PFSK-1 (cell line): ENCODE data around the gene ST7.

ENCODE experiments used
- FOXP2 ChIP-seq: optimal IDR thresholded peaks from 2 replicates; pipeline ENCODE3; 2011; ENCODE audit warnings: borderline replicate concordance, control low read depth, inconsistent platforms; ENCODE audit not compliant: insufficient read depth; ENCODE audit errors: extremely low read length, extremely low read depth
- POLR2AphosphoS5 ChIP-seq: IDR thresholded peaks from 2 replicates; pipeline ENCODE4 v1.6.1; 2012; ENCODE audit warnings: low read depth, mild to moderate bottlenecking, control low read depth, low read length, moderate library complexity
- SIN3A ChIP-seq: IDR thresholded peaks from 2 replicates; pipeline ENCODE4 v1.6.1; 2012; ENCODE audit warnings: mild to moderate bottlenecking, low read length, moderate library complexity, borderline replicate concordance; ENCODE audit not compliant: insufficient read depth
- TAF1 ChIP-seq: IDR thresholded peaks from 2 replicates; pipeline ENCODE4 v1.6.1; 2012; ENCODE audit warnings: low read length, control low read depth, borderline replicate concordance; ENCODE audit not compliant: insufficient read depth
- TF ChIP-seq, protein P1 (sequence below), 2 experiments: IDR thresholded peaks; 2 replicates each; pipeline versions ENCODE4 v1.6.1 to v1.8.0; 2011 to 2012; ENCODE audit warnings: low read depth in 2 of 2, low read length in 2 of 2, control low read depth in 1 of 2, inconsistent platforms in 1 of 2, mild to moderate bottlenecking in 1 of 2, moderate library complexity in 1 of 2; ENCODE audit not compliant: insufficient read depth in 1 of 2

ST7 gene

GRCh38 chr7:117211614-117212013 lies 258.3 kb downstream of the ST7 start:
- TF ChIP-seq SIN3A (no peak), FOXP2 (no peak), POLR2AphosphoS5 (no peak), TAF1 (no peak)
- TF ChIP-seq, protein P1, sequence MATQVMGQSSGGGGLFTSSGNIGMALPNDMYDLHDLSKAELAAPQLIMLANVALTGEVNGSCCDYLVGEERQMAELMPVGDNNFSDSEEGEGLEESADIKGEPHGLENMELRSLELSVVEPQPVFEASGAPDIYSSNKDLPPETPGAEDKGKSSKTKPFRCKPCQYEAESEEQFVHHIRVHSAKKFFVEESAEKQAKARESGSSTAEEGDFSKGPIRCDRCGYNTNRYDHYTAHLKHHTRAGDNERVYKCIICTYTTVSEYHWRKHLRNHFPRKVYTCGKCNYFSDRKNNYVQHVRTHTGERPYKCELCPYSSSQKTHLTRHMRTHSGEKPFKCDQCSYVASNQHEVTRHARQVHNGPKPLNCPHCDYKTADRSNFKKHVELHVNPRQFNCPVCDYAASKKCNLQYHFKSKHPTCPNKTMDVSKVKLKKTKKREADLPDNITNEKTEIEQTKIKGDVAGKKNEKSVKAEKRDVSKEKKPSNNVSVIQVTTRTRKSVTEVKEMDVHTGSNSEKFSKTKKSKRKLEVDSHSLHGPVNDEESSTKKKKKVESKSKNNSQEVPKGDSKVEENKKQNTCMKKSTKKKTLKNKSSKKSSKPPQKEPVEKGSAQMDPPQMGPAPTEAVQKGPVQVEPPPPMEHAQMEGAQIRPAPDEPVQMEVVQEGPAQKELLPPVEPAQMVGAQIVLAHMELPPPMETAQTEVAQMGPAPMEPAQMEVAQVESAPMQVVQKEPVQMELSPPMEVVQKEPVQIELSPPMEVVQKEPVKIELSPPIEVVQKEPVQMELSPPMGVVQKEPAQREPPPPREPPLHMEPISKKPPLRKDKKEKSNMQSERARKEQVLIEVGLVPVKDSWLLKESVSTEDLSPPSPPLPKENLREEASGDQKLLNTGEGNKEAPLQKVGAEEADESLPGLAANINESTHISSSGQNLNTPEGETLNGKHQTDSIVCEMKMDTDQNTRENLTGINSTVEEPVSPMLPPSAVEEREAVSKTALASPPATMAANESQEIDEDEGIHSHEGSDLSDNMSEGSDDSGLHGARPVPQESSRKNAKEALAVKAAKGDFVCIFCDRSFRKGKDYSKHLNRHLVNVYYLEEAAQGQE (IDR thresholded peaks at IDR 0.05; ENCODE audit: insufficient read depth in 1 of 2, low read depth in 2 of 2, low read length in 2 of 2): no peak

GRCh38 chr7:117212969-117213877 lies 259.9 kb downstream of the ST7 start:
- TF ChIP-seq FOXP2 (no peak), POLR2AphosphoS5 (no peak), SIN3A (no peak), TAF1 (no peak)
- TF ChIP-seq, protein P1 (IDR thresholded peaks at IDR 0.05; ENCODE audit: insufficient read depth in 1 of 2, low read depth in 2 of 2, low read length in 2 of 2): no peak

DNA sequence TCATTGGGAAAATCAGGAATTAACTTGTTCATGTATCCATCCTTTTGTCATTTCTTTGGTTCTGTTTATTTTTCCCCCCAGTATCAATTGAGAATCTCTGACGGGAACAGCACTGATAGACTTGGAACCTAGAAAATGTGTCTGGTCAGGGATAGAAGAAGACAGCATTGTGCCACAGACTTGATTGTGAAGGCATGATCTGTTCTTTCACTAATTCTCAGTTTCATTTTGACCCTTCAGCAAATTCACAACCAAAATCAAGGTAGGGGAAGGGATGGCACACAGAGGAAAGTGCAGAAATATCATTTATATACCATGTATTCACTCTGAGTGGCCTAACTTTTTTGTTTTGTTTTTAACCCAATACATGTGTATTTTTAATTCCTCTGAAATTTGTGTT lies 262.7 kb downstream of the ST7 start:
- no peak for TF ChIP-seq POLR2AphosphoS5
- TF ChIP-seq TAF1: no peak
- TF ChIP-seq, protein P1 (IDR thresholded peaks at IDR 0.05; ENCODE audit: insufficient read depth in 1 of 2, low read depth in 2 of 2, low read length in 2 of 2): no peak

DNA sequence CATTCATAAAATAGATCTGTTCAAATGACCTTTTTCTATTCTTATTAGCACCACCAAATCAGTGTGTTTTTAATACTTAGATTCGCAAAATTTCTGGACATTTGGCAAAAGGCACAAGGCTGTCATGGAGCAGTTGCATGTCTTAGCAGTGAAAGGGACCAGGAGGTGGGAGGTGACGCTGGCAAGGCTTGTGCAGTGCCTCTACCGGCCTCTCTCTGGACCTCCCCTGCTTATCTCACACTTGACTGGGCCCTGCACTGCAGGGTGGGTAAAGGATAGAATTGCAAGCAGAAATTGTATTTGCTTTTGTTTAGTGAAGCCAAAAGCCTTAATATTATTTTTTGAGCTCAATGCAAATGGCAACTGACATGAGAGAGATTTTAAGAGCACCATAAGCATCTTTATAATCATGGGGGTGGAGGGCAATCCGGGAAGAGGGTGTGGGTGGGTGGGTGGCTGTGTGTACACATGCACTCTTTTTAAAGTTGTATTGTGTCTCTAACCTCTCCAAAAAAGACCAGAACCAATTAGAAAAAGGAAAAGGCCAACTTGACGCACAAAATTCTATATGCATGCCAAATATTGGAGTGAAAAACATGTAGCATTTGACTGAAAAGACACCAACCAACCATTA lies 263.3 kb downstream of the ST7 start:
- TF ChIP-seq FOXP2: no peak
- TF ChIP-seq, protein P1 (IDR thresholded peaks at IDR 0.05; ENCODE audit: insufficient read depth in 1 of 2, low read depth in 2 of 2, low read length in 2 of 2): no peak
- no peak for TF ChIP-seq POLR2AphosphoS5
- no peak for TF ChIP-seq SIN3A
- no peak for TF ChIP-seq TAF1
